H1 (cell line): ENCODE data around the gene SHROOM4. TPM values are rescaled to one million over a fixed set of nuclear protein-coding genes. Genes with fewer than 3 reads are reported as not detected.

ENCODE experiments used
- CTCF ChIA-PET: fragments of 300-600 bp; sonication (Branson Sonifier 250); formaldehyde crosslinking; loops from one replicate; lab custom pipeline; 2021; ENCODE audit not compliant: partially characterized antibody; lab: Charles Lee
- POLR2A ChIA-PET: fragments of 300-600 bp; sonication (Branson Sonifier 250); formaldehyde crosslinking; loops from one replicate; lab custom pipeline; 2021; ENCODE audit warnings: inconsistent platforms; ENCODE audit not compliant: partially characterized antibody; lab: Charles Lee
- DNase-seq, 2 experiments: peaks; one replicate each; pipeline versions ENCODE4 v3.0.0 to v3.0.0-alpha.2; 2010 to 2022; ENCODE audit warnings: low spot score in 2 of 2, low read depth in 1 of 2, mixed read lengths in 1 of 2
- FAIRE-seq: peaks from 2 replicates; lab custom pipeline; 2011; peaks lifted over from hg19 to GRCh38; lab: Jason Lieb, UNC
- H2AFZ ChIP-seq: 2 replicates; pipeline ENCODE4 v1.8.1; 2012; ENCODE audit warnings: low read length, inconsistent platforms
- H2AK5ac ChIP-seq: 2 replicates; pipeline ENCODE4 v1.6.1; 2013; ENCODE audit warnings: low read depth, low read length
- H2BK120ac ChIP-seq: replicated peaks from 2 replicates; pipeline ENCODE3; 2013; ENCODE audit warnings: low read depth, low read length, inconsistent platforms
- H2BK12ac ChIP-seq: 2 replicates; pipeline ENCODE4 v1.6.1; 2013; ENCODE audit warnings: low read depth, low read length
- H2BK15ac ChIP-seq: 2 replicates; pipeline ENCODE4 v1.6.1; 2013; ENCODE audit warnings: low read length
- H2BK20ac ChIP-seq: 2 replicates; pipeline ENCODE4 v1.6.1; 2013; ENCODE audit warnings: low read length
- H2BK5ac ChIP-seq: 2 replicates; pipeline ENCODE4 v1.6.1; 2013; ENCODE audit warnings: low read depth, low read length
- H3K14ac ChIP-seq: 2 replicates; pipeline ENCODE4 v1.6.1; 2013; ENCODE audit warnings: inconsistent platforms; ENCODE audit not compliant: insufficient read length
- H3K18ac ChIP-seq: 2 replicates; pipeline ENCODE4 v1.6.1; 2013; ENCODE audit warnings: low read length; ENCODE audit errors: extremely low read depth
- H3K23ac ChIP-seq: 2 replicates; pipeline ENCODE4 v1.6.1; 2013; ENCODE audit warnings: inconsistent platforms; ENCODE audit not compliant: insufficient read length
- H3K23me2 ChIP-seq: 2 replicates; pipeline ENCODE4 v1.6.1; 2013; ENCODE audit warnings: low read depth, low read length
- H3K27ac ChIP-seq: 2 replicates; pipeline ENCODE4 v1.6.1; 2011; ENCODE audit warnings: low read depth, low read length, inconsistent platforms
- H3K27me3 ChIP-seq, 4 experiments: replicated peaks in 1 of 4; 1 replicate in 1 of 4; 2 replicates in 3 of 4; pipeline versions ENCODE4 v1.6.1 to v1.8.1; 2011 to 2013; ENCODE audit warnings: low read length in 3 of 4, mild to moderate bottlenecking in 3 of 4, inconsistent platforms in 2 of 4, mixed read lengths in 2 of 4, moderate library complexity in 1 of 4; ENCODE audit not compliant: control insufficient read depth in 3 of 4, insufficient read depth in 3 of 4; ENCODE audit errors: extremely low read depth in 1 of 4
- H3K36me3 ChIP-seq, 4 experiments: 2 replicates each; pipeline versions ENCODE4 v1.6.1 to v1.8.1; 2011 to 2013; ENCODE audit warnings: mild to moderate bottlenecking in 4 of 4, low read length in 3 of 4, moderate library complexity in 2 of 4, control low read depth in 1 of 4, inconsistent platforms in 1 of 4; ENCODE audit not compliant: insufficient read depth in 4 of 4, control insufficient read depth in 2 of 4
- H3K4ac ChIP-seq: replicated peaks from 2 replicates; pipeline ENCODE3; 2013; ENCODE audit warnings: low read length, low read depth, mixed read lengths, inconsistent platforms; ENCODE audit not compliant: insufficient read length
- H3K4me1 ChIP-seq, 4 experiments: replicated peaks in 1 of 4; 1 replicate in 1 of 4; 2 replicates in 3 of 4; pipeline versions ENCODE4 v1.6.1 to v1.8.1; 2011 to 2013; ENCODE audit warnings: low read length in 3 of 4, inconsistent platforms in 2 of 4, mixed read lengths in 1 of 4; ENCODE audit not compliant: insufficient read depth in 4 of 4, control insufficient read depth in 3 of 4
- H3K4me2 ChIP-seq, 2 experiments: 2 replicates each; pipeline versions ENCODE4 v1.6.1 to v1.8.1; 2011 to 2013; ENCODE audit warnings: low read depth in 2 of 2, low read length in 2 of 2, control low read depth in 1 of 2, inconsistent platforms in 1 of 2, mild to moderate bottlenecking in 1 of 2; ENCODE audit not compliant: insufficient read depth in 1 of 2
- H3K4me3 ChIP-seq, 4 experiments: fragments of 200-600, 300-600 bp in 1 of 4; sonication (generic), shearing (Covaris generic), sonication (Bioruptor Twin) in 1 of 4; 2 replicates each; pipeline versions ENCODE4 v1.5.1 to v1.8.1; 2011 to 2016; ENCODE audit warnings: low read length in 4 of 4, low read depth in 3 of 4, control low read depth in 2 of 4, inconsistent platforms in 2 of 4, mild to moderate bottlenecking in 2 of 4, mixed read lengths in 1 of 4, moderate library complexity in 1 of 4; ENCODE audit not compliant: insufficient read depth in 2 of 4; ENCODE audit errors: extremely low read depth in 1 of 4
- H3K56ac ChIP-seq: replicated peaks from 2 replicates; pipeline ENCODE3; 2013; ENCODE audit warnings: low read depth, mild to moderate bottlenecking, mixed read lengths, low read length, inconsistent platforms; ENCODE audit not compliant: insufficient read length
- H3K79me1 ChIP-seq: 2 replicates; pipeline ENCODE4 v1.6.1; 2013; ENCODE audit warnings: low read depth, low read length, control low read depth
- H3K79me2 ChIP-seq, 2 experiments: 2 replicates each; pipeline versions ENCODE4 v1.6.1 to v1.8.1; 2012 to 2013; ENCODE audit warnings: low read length in 2 of 2, mild to moderate bottlenecking in 2 of 2, inconsistent platforms in 1 of 2; ENCODE audit not compliant: insufficient read depth in 2 of 2, control insufficient read depth in 1 of 2
- H3K9ac ChIP-seq, 4 experiments: replicated peaks in 1 of 4; 1 replicate in 1 of 4; 2 replicates in 3 of 4; pipeline versions ENCODE4 v1.6.1 to v1.8.1; 2011 to 2013; ENCODE audit warnings: low read depth in 3 of 4, low read length in 3 of 4, control low read depth in 2 of 4, mild to moderate bottlenecking in 2 of 4, moderate library complexity in 2 of 4, inconsistent platforms in 1 of 4; ENCODE audit errors: extremely low read depth in 1 of 4
- H3K9me3 ChIP-seq, 2 experiments: 2 replicates each; pipeline versions ENCODE4 v1.6.1 to v1.8.1; 2012 to 2013; ENCODE audit warnings: mild to moderate bottlenecking in 2 of 2, moderate library complexity in 2 of 2, control low read depth in 1 of 2, inconsistent platforms in 1 of 2, low read depth in 1 of 2, low read length in 1 of 2, mixed read lengths in 1 of 2; ENCODE audit not compliant: insufficient read depth in 2 of 2
- H4K20me1 ChIP-seq, 2 experiments: replicated peaks in 1 of 2; 2 replicates each; pipeline versions ENCODE3 to v1.8.1; 2011 to 2013; ENCODE audit warnings: inconsistent platforms in 2 of 2, low read length in 2 of 2, mild to moderate bottlenecking in 1 of 2; ENCODE audit not compliant: insufficient read depth in 2 of 2, control insufficient read depth in 1 of 2
- H4K5ac ChIP-seq: 2 replicates; pipeline ENCODE4 v1.6.1; 2013; ENCODE audit warnings: low read length, low read depth, mixed read lengths, inconsistent platforms; ENCODE audit not compliant: insufficient read length
- H4K8ac ChIP-seq: 2 replicates; pipeline ENCODE4 v1.8.0; 2013; ENCODE audit warnings: mild to moderate bottlenecking, moderate library complexity, low read length, inconsistent platforms; ENCODE audit not compliant: insufficient read depth; ENCODE audit errors: extremely low read depth
- H4K91ac ChIP-seq: replicated peaks from 2 replicates; pipeline ENCODE3; 2013; ENCODE audit warnings: low read length, mixed read lengths, inconsistent platforms; ENCODE audit not compliant: insufficient read length
- POLR2AphosphoS5 ChIP-seq: IDR thresholded peaks from 2 replicates; pipeline ENCODE4 v1.6.1; 2011; ENCODE audit warnings: low read depth, low read length
- SIX5 ChIP-seq: IDR thresholded peaks from 2 replicates; pipeline ENCODE4 v1.6.1; 2011; ENCODE audit warnings: mild to moderate bottlenecking, low read depth, low read length
- WGBS, 2 experiments: shearing (Covaris generic) in 1 of 2; methylation state at CpG; one replicate each; pipeline versions ENCODE4 v1.1.6 to v1.1.7; 2013 to 2015; ENCODE audit warnings: low lambda C conversion rate in 2 of 2, mixed read lengths in 2 of 2, inconsistent platforms in 1 of 2, low coverage in 1 of 2, missing lambda C conversion rate in 1 of 2; ENCODE audit not compliant: insufficient replicate concordance in 2 of 2, insufficient coverage in 1 of 2, insufficient read length in 1 of 2; ENCODE audit errors: extremely low coverage in 1 of 2, missing lambda C conversion rate in 1 of 2; 5-methylcytosine and 5-hydroxymethylcytosine counted together
- polyA plus RNA-seq, 7 experiments: library from polyadenylated mRNA; depleted of rRNA in 3 of 7; stranded (reverse) in 5 of 7; unstranded in 2 of 7; fragments of >200 nt in 5 of 7; fragments of 200-250 nt in 2 of 7; gene quantifications; 1 replicate in 5 of 7; 2 replicates in 1 of 7; 4 replicates in 1 of 7; pipeline versions ENCODE4 v1.2.1 to v1.2.3, GENCODE V29; 2011 to 2013; ENCODE audit warnings: missing spikeins in 2 of 7, mixed read lengths in 2 of 7
- total RNA-seq: library from RNA; stranded (reverse); fragmentation: NEBNext Ultra II Directional; extraction: Animal tissue kit (Norgen Biotek cat#: 25700); gene quantifications from 2 replicates; pipeline ENCODE4 v1.2.1, GENCODE V29; 2021

Gene SHROOM4
- total and polyA plus RNA-seq, 2 of the 8 experiments (the other 6 are each of a cell fraction or from before 2014, with no cell fraction given), result 1.6 to 5.6 TPM

GRCh38 chrX:50853399-50853798 lies 39.4 kb upstream of the SHROOM4 start:
- DNase-seq (no peak), FAIRE-seq (no peak)
- H2AFZ ChIP-seq, result no peak overlapping the region
- no peak overlapping the region for H2AK5ac ChIP-seq
- no peak overlapping the region for H2BK20ac ChIP-seq
- H3K79me1 ChIP-seq, result no peaks in the 10 kb centered on the region
- no peak overlapping the region for H4K91ac ChIP-seq
- H2BK12ac ChIP-seq, result no peak overlapping the region
- H3K4ac ChIP-seq, result no peak overlapping the region
- H3K27ac ChIP-seq, result no peak overlapping the region
- no peak overlapping the region for H4K5ac ChIP-seq
- no peak overlapping the region for H3K9ac ChIP-seq
- no peak overlapping the region for H3K18ac ChIP-seq
- H3K27me3 ChIP-seq, result no peaks in the 10 kb centered on the region
- H3K23me2 ChIP-seq, result no peaks in the 10 kb centered on the region
- no peak overlapping the region for H2BK120ac ChIP-seq
- H4K8ac ChIP-seq, result no peak overlapping the region
- H3K4me2 ChIP-seq, result no peak overlapping the region
- CTCF ChIA-PET, result interaction anchor here (1.1 kb wide), 1 partner anchor 106 kb away, joined by 3 read pairs; no protein-coding TSS in a partner anchor
- H2BK5ac ChIP-seq, result no peak overlapping the region
- H3K4me3 ChIP-seq, result no peak overlapping the region
- no peak overlapping the region for H2BK15ac ChIP-seq
- no peak overlapping the region for H3K14ac ChIP-seq
- WGBS, 2 experiments, result 64% methylated on average over 1 of the region's 1 CpG; no CpG with 5 or more reads in 1 of the 2 experiments
- H3K23ac ChIP-seq, result no peak overlapping the region
- no peaks in the 10 kb centered on the region for H3K9me3 ChIP-seq
- no peaks in the 10 kb centered on the region for H3K36me3 ChIP-seq
- H3K4me1 ChIP-seq, result no peaks in the 10 kb centered on the region
- H4K20me1 ChIP-seq, result no peaks in the 10 kb centered on the region
- POLR2A ChIA-PET, result no interaction called here
- no peaks in the 10 kb centered on the region for H3K79me2 ChIP-seq
- no peak overlapping the region for H3K56ac ChIP-seq
- TF ChIP-seq POLR2AphosphoS5, result no peak
- no peak for TF ChIP-seq SIX5
